ENCODE measurements around the gene EIF5A2. TPM values are rescaled to one million over a fixed set of nuclear protein-coding genes. Genes with fewer than 3 reads are reported as not detected.

EIF5A2 gene
- total RNA-seq, 1 donor = 18.1 TPM

DNA sequence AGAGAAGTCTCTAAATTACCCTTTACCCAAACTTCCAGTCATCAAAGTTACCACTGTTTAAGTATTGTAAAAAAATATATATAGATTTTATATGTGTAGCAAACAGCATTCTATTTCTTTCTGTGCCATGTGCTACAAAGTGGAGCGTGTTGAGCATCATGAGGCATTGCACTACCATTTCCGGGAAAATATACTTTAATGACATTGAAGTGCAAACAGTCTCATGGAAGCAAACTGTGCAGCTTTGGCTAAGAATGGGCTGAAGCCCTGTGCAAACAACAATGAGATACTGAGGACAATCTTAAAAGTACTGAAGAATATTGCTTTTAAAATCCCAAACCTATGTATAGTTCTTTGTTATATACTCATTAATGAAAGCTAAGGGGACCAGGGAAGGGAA lies 31.9 kb downstream of the EIF5A2 start:
- DNase-seq (ENCODE audit: low read depth) = no peak
- no peak overlapping the region for H3K4me3 ChIP-seq (ENCODE audit: low read depth, low read length)
- TF ChIP-seq, protein P1, sequence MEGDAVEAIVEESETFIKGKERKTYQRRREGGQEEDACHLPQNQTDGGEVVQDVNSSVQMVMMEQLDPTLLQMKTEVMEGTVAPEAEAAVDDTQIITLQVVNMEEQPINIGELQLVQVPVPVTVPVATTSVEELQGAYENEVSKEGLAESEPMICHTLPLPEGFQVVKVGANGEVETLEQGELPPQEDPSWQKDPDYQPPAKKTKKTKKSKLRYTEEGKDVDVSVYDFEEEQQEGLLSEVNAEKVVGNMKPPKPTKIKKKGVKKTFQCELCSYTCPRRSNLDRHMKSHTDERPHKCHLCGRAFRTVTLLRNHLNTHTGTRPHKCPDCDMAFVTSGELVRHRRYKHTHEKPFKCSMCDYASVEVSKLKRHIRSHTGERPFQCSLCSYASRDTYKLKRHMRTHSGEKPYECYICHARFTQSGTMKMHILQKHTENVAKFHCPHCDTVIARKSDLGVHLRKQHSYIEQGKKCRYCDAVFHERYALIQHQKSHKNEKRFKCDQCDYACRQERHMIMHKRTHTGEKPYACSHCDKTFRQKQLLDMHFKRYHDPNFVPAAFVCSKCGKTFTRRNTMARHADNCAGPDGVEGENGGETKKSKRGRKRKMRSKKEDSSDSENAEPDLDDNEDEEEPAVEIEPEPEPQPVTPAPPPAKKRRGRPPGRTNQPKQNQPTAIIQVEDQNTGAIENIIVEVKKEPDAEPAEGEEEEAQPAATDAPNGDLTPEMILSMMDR (IDR thresholded peaks at IDR 0.05; ENCODE audit: insufficient read depth, low read depth, low read length) = no peak

DNA sequence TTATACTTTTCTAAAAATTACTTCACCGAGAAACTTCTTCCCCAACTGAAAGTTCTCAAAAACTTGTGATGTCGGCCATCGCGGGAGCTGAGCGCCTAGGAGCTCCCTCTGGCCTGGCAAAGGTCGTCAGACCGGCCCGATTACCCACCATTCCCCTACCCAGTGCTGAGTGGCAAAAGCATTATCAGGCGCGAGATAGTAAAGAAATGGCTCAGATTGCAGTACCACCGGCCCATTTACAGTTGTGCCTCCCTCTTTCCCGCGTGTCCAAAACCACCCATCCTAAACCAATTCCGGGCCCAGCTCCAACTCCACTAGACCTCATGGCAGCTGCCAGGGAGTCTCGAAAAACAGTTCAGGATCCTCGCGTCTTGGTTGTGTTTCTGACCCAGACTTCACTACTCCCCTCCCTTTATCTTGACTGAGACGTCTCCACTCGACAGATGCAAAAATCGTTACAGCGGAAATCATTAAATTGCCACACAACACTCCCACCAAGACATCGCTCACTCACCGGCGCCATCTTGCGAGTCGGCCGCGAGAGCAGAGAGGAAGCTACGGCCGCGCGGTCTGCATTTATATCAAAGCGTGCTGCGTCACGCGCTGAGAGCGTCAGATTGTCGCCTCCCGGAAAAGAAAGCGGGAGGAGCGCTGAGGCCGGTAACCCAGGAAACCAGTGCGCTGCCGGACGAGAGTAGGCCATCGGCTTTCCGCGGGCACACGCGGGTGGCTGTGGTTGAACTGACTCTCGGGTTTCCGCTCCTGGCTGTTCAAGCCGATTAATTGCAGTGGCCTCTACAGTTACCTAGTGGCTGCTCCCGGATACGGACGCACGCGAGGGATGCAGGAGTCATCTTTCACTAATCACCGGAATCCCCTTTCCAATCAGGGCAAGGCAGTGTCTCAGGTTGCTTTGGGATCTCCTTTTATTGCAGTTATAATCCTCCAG lies 38.5 kb downstream of the EIF5A2 start, which contains the start of gene RPL22L1:
RPL22L1 (minus strand) TSS at position 551 of the 949 bp plus-strand sequence; CDS start at position 523, 28 bp downstream.
- DNase-seq (ENCODE audit: low read depth) = peak; percentile 96
- TF ChIP-seq, protein P1 (IDR thresholded peaks at IDR 0.05; ENCODE audit: insufficient read depth, low read depth, low read length) = no peak
- H3K4me3 ChIP-seq (ENCODE audit: low read depth, low read length) = peak within 1 kb of the TSS; percentile 88

DNA sequence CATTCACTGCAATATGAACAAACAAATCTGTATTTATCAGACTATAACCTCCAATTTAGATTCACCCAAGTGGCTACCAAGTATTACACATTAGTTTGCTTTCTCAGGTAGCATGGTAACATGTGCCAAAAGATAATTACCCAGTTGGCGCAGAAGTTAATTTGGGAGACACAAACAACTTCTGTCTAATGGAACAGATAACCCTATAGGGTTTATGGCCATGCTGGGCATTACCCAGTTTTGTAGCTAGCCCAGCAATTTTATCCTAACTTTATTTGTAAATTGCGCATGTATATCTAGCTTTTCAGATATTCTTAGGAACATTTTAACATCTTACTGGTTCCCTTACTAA lies 39.2 kb downstream of the EIF5A2 start:
- H3K4me3 ChIP-seq (ENCODE audit: low read depth, low read length) = peak overlapping the region; percentile 88
- TF ChIP-seq, protein P1 (IDR thresholded peaks at IDR 0.05; ENCODE audit: insufficient read depth, low read depth, low read length) = no peak
- no peak for DNase-seq (ENCODE audit: low read depth)

DNA sequence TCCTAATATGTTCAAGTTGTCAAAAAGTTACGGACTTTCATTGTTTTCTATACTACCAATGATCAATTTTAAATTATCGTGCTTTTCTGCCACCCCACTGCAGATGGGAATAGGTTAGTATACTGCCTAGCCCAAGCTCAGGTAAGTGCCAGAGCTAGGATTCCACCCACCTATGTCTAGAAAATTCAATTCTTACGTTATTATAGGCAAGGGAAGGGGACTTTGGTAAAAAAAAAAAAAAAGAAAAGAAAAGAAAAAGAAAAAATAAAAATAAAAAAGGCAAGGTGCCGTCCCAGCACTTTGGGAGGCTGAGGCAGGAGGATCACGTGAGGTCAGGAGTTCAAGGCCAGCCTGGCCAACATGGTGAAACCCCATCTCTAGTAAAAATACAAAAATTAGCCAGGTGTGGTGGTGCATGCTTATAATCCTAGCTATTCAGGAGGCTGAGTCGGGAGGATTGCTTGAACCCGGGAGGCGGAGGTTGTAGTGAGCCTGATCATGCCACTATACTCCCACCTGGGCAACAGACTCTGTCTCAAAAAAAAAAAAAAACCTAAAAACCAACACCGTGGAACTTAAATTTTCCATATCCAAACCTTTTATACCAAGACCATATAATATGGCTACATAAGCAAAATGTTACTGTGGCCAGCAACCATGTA lies 39.7 kb downstream of the EIF5A2 start:
- peak overlapping the region; percentile 88 for H3K4me3 ChIP-seq (ENCODE audit: low read depth, low read length)
- TF ChIP-seq, protein P1 (IDR thresholded peaks at IDR 0.05; ENCODE audit: insufficient read depth, low read depth, low read length) = no peak
- DNase-seq (ENCODE audit: low read depth) = no peak

DNA sequence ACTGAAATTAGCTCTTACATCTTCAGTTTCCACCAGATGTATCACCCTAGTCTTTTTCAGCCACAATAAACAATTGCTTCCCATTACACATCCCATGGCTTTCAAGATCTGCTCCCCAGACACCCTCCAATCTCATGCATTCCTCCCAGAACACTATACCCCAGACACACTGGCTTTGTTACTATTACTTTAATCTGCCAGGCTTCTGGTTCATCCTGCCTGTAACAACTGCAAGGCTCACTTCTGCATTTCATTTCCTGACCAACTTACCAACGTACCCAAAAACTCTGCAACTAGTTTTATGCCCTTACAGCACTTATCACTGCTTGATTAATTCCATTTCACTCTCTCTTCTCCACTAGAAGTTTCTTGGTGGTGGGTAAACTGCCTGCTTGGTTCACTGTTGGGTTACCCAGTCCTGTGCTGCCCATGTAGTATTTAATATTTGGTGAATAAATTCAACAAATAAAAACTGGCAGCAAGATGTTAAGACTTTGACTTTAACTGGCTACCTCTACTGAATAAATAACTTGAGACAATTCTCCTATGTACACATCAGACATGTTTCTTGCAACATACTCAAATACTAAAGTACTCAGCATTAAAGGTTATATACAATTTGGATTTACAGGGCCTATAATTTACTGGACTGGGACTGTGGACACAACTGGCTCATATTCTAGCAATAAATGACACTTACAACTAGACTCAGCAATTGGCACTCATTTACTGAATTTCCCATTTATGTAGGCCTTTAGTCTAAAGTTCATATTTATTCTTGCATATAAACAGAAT lies 41.1 kb downstream of the EIF5A2 start:
- DNase-seq (ENCODE audit: low read depth) = peak; percentile 21
- H3K4me3 ChIP-seq (ENCODE audit: low read depth, low read length) = peak overlapping the region; percentile 8
- TF ChIP-seq, protein P1 (IDR thresholded peaks at IDR 0.05; ENCODE audit: insufficient read depth, low read depth, low read length) = no peak

DNA sequence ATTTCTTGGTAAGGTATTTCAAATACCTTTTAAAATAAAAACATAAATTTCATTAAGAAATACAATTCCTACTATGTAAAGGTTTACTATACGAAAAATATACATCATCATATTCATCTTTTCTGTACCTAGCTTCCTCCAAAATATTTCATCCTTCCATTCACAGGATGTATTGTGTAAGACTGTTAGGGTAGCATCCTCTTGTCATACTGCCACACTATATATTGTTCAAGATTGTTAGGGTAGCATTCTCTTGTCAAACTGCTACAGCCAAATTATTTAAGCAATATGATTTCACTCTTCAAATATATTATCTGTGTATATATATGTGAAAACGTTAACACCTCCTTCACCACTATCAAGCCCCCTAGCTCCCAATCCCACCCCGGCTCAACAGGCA lies 41.9 kb downstream of the EIF5A2 start:
- TF ChIP-seq, protein P1 (IDR thresholded peaks at IDR 0.05; ENCODE audit: insufficient read depth, low read depth, low read length) = no peak
- no peak for DNase-seq (ENCODE audit: low read depth)

More for the DNA sequence above, 41.9 kb downstream of the EIF5A2 start:
- no peak overlapping the region for H3K4me3 ChIP-seq (ENCODE audit: low read depth, low read length)
